Activated CD8-positive, alpha-beta memory T cell treated with anti-CD3 and anti-CD28 coated beads for 36 hours (primary cell): ENCODE measurements around the gene SOBP. TPM values are rescaled to one million over a fixed set of nuclear protein-coding genes. Genes with fewer than 3 reads are reported as not detected.
"Not testable (repeated sequence)": the region's sequence is repeated elsewhere in the genome, so short reads cannot be mapped to it uniquely, and the experiment has no call there.

Experiments
- CTCF ChIA-PET: fragments of 350-600 bp; sonication (Branson Sonifier 250); formaldehyde crosslinking; loops from one replicate; lab custom pipeline; 2021; ENCODE audit warnings: antibody characterized with exemption; lab: Charles Lee
- POLR2A ChIA-PET: fragments of 350-600 bp; sonication (Branson Sonifier 250); formaldehyde crosslinking; loops from one replicate; lab custom pipeline; 2021; ENCODE audit warnings: antibody characterized with exemption; lab: Charles Lee
- total RNA-seq, 2 experiments: library from RNA; stranded (reverse); gene quantifications; one replicate each; pipeline ENCODE4 v1.2.3, GENCODE V29; 2021

The SOBP gene
- total RNA-seq, 2 experiments from 2014 or later, result 1.0 to 1.6 TPM

DNA sequence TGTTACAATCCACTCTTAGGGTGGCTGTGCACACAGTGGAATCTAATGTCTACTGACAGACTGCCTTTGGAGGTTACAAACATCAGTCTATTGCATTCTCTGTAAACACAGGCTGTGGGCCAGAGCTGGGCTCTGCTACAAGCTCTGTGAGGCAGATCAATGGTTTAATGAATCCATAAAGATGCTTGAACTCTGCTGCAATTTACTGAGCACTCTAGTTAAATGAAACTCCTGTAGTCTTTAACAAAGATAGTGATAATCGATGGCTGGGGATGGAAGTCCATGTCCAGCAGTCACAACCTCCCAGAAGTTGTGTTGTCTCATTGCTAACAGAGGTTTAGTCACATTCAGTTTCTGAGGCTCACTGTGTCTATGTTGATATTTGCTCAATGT lies 50.5 kb downstream of the SOBP start:
- CTCF ChIA-PET, result no interaction called here

DNA sequence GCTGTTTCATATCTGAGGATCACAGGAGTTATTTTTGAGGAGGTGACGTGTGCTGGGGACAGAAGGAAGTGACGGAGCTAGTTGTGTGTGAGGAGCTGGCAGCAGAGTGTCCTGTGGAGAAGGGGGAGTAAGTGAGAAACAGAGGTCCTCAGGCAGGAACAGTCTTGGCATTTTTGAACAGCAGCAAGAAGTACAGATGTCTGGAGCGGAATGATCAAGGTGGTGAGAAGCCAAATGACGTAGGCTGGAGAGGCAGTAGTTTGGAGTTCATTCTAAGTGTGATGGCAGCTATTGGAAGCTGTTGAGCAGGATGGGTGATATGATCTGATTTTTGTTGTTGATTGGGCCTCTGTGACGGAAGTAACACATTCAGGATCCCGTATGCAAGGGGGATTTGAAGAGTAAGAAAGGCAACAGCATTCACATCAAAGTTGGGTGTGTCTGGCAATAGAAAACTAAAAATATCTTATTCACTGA lies 52.3 kb downstream of the SOBP start:
- ChIA-PET CTCF (no interaction called here), POLR2A (interaction anchor here (0.6 kb wide), 1 partner anchor 10 kb away, joined by 7 read pairs; no protein-coding TSS in a partner anchor)

More for the DNA sequence above, 50.5 kb downstream of the SOBP start:
- POLR2A ChIA-PET, result no interaction called here

DNA sequence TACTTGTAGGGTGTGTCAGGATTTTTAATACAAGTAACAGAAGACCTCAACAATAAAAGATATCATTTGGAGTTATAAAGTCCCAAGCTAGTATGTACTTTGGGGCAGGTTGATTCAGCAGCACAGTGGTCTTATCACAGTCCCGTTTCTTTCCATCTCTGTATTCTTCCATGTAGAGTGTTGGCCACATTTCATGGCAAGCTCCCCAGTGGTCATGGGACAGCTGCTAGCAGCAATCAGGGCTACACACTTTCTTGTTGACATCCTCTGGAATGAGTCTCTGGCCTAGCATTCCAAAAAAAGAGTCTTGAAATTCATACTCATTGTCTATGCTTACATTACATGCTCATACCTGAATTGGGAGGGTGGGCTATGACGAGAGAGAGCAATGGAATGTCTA lies 53.2 kb downstream of the SOBP start:
- CTCF ChIA-PET, result no interaction called here
- POLR2A ChIA-PET, result no interaction called here

DNA sequence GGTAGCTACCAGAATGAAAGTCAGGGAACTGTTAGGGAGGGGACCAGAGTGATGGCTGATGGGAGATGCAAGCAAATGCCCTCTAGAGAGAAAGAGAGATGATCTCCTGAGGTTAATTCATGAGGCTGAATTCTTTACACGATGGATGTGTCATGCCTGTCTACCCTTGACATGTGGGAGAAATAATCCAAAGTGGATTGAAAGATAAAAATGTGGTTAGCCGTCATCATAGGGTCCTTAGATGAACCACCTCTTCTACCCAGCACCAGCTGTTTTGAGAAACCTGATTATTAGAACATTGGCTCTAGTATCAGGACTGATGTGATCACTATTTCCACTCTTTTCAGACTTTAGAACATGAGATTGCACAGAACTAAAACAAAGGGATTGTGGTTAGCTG lies 53.6 kb downstream of the SOBP start:
- POLR2A ChIA-PET, result no interaction called here
- CTCF ChIA-PET, result no interaction called here

DNA sequence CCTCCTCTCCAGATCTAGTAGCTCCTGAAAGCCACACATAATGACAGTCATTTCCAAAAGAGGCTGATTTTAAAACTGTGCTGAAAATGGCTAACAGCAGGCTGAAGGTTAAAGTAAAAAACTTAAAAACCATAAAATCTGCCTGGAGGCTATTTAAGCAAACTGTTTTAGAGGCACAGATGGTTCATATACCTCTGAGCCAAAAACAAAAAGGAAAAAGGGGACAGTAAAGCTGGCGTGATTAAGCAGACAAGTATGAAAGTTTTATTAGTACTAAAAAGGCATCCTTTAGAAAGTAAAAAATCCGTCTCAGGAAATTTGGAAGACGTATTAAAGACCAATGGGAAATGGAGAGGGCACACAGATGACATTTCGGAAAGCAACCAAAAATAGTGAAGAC lies 55.8 kb downstream of the SOBP start:
- CTCF ChIA-PET, result no interaction called here
- POLR2A ChIA-PET, result no interaction called here

DNA sequence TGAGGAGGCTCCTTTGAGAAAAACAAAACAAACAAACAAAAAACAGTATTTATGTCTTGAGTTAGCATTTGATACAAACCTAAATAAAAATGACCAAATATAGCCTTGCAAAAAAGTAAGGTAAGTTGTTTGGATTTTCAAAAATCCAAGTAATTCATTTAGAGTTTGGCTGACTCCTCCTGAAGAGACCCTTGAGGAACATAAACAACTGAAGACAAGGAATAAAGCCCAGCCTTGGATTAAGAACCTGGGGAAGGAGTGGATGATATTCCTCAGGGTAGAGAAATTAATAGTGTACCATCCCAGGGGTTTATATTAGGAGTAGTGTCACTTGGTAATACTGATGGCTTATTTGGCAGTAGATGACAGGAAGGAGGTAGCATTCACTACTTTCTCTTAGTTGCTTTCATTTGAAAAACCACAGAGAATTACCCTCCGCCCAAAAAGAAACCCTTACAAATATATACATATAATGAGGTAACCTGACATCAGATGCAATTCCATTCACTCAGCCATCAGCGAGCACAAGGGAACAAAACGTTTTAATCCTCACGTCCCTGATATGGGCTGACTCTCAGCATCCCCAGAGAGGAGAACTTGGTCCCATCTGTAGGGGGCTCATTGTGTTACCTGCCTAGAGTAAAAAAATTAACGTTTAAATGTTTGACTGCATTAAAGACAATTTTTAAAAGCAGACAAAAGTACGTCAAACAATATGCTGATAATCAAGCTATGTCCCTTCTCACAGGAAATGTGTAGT lies 57.0 kb downstream of the SOBP start:
- POLR2A ChIA-PET, result no interaction called here
- CTCF ChIA-PET, result no interaction called here

DNA sequence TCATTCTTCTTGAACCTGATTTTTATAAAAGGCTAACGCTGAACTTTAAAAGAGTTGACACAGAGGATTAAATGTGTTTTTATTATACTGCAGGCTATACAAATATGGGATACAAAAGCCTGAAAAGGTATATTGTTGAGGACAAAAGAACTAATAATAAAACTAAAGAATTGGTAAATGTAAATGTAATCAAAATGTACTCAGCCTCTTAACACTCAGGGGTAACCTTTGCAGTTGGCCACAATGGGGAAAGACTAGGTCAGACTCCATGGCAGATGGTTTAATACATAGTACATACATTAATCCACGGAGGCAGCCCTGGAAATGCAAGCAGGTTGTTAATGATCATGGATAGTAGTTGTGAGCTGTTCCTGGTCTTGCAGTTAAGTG lies 57.5 kb downstream of the SOBP start:
- ChIA-PET CTCF (no interaction called here), POLR2A (no interaction called here)

DNA sequence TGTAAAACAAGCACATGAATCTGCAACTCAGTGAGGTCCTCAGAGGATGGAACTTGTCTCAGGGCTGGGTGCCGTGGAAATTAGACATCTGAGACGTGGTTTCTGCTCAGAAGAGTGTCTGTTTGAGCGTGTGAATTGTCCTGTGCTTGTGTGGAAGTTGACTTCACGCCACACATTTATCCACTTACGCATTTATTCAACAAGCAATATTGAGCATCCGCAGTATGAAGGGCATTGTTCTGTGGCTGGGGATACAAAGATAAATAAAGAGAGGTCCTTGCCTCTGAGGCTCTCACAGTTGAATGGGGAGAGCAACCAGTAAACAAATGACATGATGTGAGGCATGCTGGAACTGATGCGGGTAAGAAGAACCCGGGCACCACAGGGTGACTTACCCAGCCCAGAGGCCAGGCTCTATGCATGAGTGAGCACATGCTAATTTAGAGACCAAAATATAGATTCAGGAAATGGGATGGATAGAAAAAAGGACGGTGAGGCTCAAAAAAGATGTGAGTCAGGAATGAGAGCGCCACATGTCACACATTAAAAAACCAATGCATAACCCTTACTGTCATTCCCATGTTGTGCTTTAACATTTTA lies 60.4 kb downstream of the SOBP start:
- POLR2A ChIA-PET, result no interaction called here

DNA sequence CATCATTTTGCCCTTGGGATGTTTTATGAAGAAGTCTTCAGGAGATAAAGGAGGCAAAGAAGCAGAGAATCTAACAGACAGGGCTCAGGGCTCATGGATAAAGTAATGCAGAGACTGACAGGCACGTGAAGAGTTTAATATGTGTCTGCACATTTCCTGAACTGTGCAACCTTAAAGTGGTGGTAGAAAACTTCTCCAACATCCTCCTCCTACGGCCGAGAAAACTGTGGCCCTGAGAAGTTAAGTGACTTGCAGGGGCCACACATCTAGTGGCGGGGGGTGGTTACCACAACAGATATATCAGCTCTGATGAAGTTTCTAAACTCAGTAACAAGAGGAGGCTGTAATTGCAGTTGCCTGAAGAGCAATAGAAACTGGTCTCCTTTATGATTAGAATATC lies 61.0 kb downstream of the SOBP start:
- POLR2A ChIA-PET, result no interaction called here

More for the DNA sequence above, 60.4 kb downstream of the SOBP start:
- CTCF ChIA-PET, result interaction anchor here (0.8 kb wide), 1 partner anchor 134 kb away, joined by 3 read pairs; no protein-coding TSS in a partner anchor

DNA sequence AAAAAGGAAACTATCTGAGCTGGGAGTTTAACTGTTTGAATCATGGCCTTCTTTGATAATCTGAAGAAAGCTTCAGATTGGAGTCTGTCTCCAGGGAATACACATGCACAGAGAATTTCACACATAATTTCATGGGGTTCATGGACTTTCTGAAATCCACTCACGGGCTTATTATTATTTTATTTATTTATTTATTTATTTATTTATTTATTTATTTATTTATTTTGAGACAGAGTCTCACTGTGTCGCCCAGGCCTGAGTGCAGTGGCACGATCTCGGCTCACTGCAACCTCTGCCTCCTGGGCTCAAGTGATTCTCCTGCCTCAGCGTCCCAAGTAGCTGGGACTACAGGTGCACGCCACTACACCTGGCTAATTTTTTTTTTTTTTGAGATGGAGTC lies 63.2 kb downstream of the SOBP start:
- POLR2A ChIA-PET, CTCF ChIA-PET: not testable (repeated sequence)

More for the DNA sequence above, 61.0 kb downstream of the SOBP start:
- CTCF ChIA-PET, result no interaction called here

DNA sequence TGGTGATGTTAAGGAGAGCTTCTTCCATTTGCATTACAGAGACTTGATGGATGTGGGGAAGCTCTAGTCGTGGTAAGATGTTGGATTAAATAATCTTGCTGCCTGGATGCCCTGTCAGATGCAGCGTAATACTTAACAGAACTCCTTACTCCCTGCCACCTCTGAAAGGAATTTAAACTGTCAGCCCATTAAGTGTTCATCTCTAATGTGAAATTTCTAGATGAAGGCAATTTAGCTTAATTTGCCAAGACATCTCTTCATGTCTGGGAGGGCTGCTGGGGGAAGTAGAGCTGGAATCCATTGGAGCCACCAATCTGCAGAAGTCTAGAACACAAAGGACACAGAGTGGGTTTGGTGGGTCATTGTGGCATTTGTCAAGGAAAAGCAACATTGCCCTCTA lies 64.4 kb downstream of the SOBP start:
- POLR2A ChIA-PET, result no interaction called here
- CTCF ChIA-PET, result no interaction called here

DNA sequence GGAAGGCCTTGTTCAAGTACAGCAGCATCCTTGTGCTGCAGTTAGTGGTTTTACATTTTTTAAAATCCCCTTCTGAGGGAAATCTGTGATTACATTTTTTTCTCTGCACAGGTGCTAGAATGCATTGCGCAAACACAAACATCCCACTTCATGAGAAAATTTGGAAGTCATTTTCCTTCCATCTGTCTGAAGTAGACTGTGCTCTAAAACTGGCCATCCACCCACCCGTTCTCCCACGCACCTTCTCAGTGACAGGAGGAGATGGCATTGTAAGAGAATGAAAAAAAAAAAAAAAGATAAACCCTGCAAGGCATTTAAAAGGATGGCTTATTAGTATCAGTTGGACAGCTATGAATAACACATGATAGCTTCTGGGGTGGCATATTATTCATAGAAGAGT lies 65.0 kb downstream of the SOBP start:
- POLR2A ChIA-PET, result no interaction called here
- CTCF ChIA-PET, result no interaction called here

DNA sequence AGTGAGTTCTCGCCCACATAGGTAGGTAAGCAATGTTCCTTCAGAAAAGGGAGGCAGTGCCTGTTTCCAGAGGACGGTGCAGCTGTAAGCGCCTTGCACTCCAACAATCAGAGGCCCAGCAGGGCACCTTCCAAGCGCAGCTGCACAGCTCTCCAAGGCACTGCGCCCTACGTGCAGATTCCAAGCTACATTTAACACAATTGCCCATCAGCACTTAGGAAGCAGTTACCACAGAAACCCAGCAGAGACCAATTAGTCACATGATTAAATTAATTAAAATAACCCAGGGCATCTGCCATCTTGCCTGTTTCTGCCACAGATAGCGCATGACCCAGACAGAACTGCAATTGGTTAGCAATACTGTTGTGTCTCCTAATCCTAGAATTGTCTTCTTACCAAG lies 65.5 kb downstream of the SOBP start:
- ChIA-PET POLR2A (no interaction called here), CTCF (no interaction called here)

DNA sequence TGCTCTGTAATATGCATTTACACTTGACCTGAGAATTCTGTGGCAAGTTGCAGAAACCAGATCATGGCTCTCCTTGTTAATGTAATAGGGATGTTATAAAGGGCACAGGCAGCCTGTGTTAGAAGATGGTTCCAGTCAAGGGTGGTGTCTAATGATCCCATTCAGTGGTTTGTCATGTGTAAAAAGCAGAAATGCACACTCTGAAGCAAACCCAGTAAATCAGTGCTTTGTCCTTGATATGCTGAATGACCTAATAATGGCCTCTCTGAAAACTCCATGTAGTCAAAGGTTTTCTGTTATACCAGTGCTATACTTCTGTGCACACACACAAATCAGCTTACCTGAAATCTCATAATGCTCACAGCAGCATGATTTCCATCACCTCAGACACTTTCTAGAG lies 66.2 kb downstream of the SOBP start:
- CTCF ChIA-PET, result no interaction called here
- POLR2A ChIA-PET, result no interaction called here

DNA sequence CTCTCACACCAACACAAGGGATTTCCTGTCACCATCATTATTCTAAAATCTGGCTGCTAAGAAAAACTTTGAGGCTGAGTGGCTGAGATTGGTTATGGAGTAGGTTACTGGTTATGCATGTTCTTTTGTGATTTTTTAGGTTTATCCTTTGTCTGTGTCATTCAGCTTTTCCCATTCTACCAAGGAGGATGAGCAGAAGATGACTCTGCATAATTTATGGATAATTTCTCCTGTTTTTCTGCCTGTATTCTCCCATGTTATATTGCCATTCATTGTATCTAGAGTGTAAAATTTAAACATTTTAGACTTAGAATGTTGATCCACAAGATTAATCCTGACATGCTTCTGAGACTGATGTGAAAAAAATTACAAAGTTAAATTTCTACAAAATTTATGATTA lies 67.8 kb downstream of the SOBP start:
- ChIA-PET POLR2A (no interaction called here), CTCF (no interaction called here)

DNA sequence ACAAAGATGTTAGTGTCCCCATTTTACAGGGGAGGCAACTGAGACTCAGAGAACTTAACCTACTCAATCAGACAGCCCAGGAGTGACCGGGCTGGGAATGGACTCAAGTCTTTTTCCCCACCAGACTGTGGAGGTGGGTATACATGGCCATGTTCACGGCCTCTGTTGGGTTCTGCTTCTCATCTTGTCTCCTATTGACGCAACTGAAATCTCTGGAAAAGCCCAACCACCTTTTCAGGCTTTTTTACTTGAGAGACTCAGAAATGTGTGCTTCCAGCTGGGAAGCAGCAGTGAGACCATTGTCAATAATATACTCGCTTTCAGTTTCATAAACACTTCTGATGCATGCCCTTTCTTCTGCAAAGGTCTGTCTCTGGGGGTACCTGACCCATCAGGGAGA lies 70.7 kb downstream of the SOBP start:
- POLR2A ChIA-PET, result no interaction called here
- CTCF ChIA-PET, result no interaction called here

DNA sequence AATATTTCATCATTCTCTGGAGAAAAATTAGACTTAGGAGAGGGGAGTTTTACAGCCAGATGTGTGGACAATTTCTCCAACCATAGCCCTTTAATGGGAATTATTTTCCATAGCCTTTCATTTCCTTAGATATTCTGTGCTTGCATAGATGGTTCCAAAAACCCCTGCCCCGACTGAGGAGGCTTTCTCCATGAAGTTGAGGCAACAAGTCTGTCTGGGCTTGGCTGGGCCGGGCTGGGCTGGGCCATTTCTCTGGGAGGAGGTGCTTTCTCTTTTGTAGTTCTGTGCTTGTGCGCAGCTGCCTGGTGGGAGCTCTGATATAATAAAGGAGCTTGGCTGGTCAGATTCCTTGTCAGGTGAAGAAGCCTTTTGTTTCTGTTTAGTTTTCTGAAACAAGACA lies 71.4 kb downstream of the SOBP start:
- ChIA-PET CTCF (no interaction called here), POLR2A (no interaction called here)

DNA sequence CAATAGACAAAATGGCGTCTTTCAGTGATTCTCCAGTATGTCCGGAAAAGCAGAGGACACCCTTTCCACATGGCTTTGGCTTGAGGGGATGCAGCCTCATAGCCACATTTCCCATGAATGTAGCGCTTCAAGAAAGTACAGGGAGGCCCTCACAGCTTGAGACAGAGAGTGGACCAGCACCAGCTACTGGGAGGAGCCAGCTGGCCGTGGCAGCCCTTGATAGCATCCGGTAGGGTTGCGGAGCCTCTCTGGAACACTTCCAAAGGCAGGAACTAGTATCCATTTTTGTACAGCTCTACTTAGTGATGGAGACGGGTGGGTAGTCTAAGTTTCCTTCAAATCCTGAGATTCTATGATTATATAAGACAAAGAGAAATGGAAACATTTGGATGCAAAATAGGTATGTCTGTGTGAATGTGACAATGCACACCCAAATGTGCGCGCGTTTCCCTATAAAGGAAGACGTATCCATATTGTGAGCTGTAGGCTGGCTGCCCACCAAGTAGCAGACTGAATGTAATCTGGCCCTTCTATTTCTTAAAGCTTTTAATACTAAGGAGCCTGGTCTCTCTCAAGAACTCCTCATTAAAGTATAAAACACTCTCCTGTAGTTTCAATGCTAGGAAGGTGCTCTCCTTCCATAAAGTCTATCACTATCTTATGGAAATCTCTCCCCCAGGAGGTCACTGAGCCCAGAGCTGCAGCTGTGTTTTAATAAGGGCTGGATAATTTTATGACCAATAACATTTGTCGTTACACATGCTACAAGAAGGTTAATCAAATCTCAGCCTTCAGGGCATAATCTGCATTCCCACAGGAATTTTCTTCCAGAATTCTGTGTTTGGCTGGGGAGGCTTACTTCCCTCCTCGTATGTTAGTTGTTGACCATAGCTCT lies 74.0 kb downstream of the SOBP start:
- CTCF ChIA-PET, result no interaction called here
- POLR2A ChIA-PET, result no interaction called here

DNA sequence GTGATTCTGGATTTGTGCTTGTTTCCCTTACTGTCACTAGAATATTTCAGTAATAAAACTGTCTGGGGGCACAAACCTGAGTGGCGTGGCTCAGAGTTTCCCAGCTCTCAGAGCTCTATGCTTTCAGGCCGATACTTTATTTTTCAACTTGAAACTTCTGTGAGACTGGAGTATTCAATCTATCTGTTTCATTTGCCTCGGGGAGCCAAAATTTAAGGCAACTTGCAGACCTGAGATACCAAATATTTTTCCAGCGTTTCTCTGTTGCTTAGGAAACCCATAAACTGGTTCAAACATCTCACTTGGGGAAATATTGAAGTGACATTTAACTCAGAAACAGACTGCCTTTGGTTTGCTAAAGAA lies 74.7 kb downstream of the SOBP start:
- CTCF ChIA-PET, result no interaction called here
- POLR2A ChIA-PET, result no interaction called here

DNA sequence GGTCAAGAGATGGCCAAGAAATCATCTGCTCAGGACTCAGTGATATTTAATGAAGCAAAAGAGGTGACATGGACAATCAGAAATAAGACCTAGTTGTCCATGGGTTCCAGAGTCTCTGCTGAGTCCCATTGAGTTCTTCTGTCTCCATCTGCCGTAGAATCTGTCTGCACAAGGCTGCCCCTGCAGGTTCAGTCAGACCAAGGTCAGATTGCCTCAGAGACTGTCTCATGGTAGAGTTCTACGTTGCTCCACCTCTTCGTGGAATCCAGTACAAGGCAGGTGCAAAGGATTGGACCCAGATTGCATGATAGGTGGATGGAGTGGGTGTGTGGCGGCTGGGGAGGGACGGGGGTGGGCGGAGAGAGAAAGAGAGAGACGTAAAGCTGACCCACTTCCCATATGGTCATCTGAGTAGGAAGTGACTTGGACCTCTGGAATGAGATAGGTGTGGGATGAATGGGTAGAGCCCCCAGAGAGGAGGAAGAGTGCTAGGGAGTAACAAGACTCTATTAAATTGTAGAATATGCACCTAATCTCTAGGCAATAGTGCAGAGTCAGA lies 75.3 kb downstream of the SOBP start:
- ChIA-PET CTCF (no interaction called here), POLR2A (no interaction called here)
